Brain microvascular endothelial cell (primary cell): Measurements from ENCODE around the gene NRG2.

Experiments
- DNase-seq: peaks from one replicate; pipeline ENCODE4 v3.0.0-alpha.2; 2020
- H3K27ac ChIP-seq: fragments of 250-450 bp; sonication (Bioruptor Pico); 2 replicates; pipeline ENCODE4 v1.5.1; 2020; ENCODE audit warnings: mild to moderate bottlenecking, moderate library complexity
- H3K27me3 ChIP-seq: fragments of 250-450 bp; sonication (Bioruptor Pico); replicated peaks from 2 replicates; pipeline ENCODE4 v1.5.1; 2020; ENCODE audit warnings: mild to moderate bottlenecking
- H3K36me3 ChIP-seq: fragments of 250-450 bp; sonication (Bioruptor Pico); replicated peaks from 2 replicates; pipeline ENCODE4 v1.5.1; 2020; ENCODE audit warnings: mild to moderate bottlenecking
- H3K4me3 ChIP-seq: 2 replicates; pipeline ENCODE4 v1.5.1; 2011; ENCODE audit warnings: low read depth, mild to moderate bottlenecking, control low read depth, low read length, moderate library complexity
- CTCF ChIP-seq: IDR thresholded peaks from 2 replicates; pipeline ENCODE4 v1.5.1; 2011; ENCODE audit warnings: low read depth, mild to moderate bottlenecking, moderate library complexity, low read length, control low read depth, inconsistent platforms; ENCODE audit errors: missing control alignments
- in situ Hi-C: cut with HindIII; loops from 2 replicates; pipeline ENCODE4 v1.10.0; 2017; ENCODE audit warnings: low sequenced_read_pairs, low pct_ligation_motif_present

The NRG2 gene

DNA sequence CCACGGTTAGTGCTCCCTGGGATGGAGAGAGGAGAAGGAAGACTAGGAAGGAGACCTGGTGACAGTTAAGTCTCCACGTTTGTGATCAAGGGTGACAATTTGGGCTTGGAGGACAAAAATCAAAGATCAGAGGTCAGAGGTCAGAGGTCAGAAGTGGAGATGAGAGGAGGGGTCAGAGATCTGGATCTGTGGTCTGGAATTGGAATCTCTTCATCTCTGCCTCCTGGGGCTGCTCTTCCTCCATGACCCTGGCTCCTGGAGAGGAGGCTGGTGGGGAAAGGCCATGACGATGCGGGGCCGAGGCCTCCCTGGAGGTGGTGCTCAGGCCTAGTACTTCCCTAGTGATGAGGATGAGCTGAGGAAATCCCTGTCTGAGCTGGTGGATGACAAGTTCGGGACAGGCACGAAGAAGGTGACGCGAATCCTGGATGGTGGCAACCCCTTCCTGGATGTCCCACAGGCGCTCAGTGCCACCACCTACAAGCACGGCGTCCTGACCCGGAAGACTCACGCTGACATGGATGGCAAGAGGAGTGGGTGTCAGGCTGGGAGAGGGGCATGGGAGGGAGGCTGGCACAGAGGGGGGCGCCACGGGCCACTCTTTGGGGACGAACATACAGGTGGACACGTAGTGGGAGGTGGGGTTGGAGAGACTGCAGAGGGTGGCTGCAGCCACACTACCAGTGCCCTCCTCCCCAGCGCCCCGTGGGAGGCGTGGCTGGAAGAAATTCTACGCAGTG is 206.5 kb downstream of the NRG2 start:
- in situ Hi-C loops, result no loop called here
- Histone ChIP-seq H3K36me3 (no peaks in the 10 kb centered on the region), H3K27me3 (peaks cover 5% of the 10 kb centered on the region), H3K4me3 (no peak overlapping the region), H3K27ac (no peak overlapping the region)
- no peak for TF ChIP-seq CTCF
- DNase-seq, result no peak

GRCh38 chr5:139835656-139836055 is 207.4 kb downstream of the NRG2 start:
- no peak overlapping the region for H3K27ac ChIP-seq
- H3K27me3 ChIP-seq, result peaks cover 8% of the 10 kb centered on the region
- DNase-seq, result no peak
- H3K36me3 ChIP-seq, result no peaks in the 10 kb centered on the region
- H3K4me3 ChIP-seq, result no peak overlapping the region
- TF ChIP-seq CTCF, result no peak
- in situ Hi-C loops, result no loop called here

- no peak overlapping the region for H3K27ac ChIP-seq
- in situ Hi-C loops, result no loop called here
- no peaks in the 10 kb centered on the region for H3K36me3 ChIP-seq
- H3K4me3 ChIP-seq, result no peak overlapping the region
- TF ChIP-seq CTCF, result no peak
- no peak for DNase-seq
- peaks cover 8% of the 10 kb centered on the region for H3K27me3 ChIP-seq
These were observed 209.6 kb downstream of the NRG2 start for GRCh38 chr5:139833525-139833924.

- Histone ChIP-seq H3K36me3 (no peaks in the 10 kb centered on the region), H3K27me3 (peaks cover 8% of the 10 kb centered on the region), H3K4me3 (no peak overlapping the region), H3K27ac (no peak overlapping the region)
- in situ Hi-C loops, result no loop called here
- TF ChIP-seq CTCF, result no peak
- DNase-seq, result no peak
These were observed 211.5 kb downstream of the NRG2 start for GRCh38 chr5:139831624-139832023.

GRCh38 chr5:139829471-139829870 is 213.6 kb downstream of the NRG2 start:
- Histone ChIP-seq H3K27ac (no peak overlapping the region), H3K27me3 (peaks cover 8% of the 10 kb centered on the region), H3K36me3 (no peaks in the 10 kb centered on the region), H3K4me3 (no peak overlapping the region)
- TF ChIP-seq CTCF, result no peak
- DNase-seq, result no peak
- in situ Hi-C loops, result no loop called here

- Histone ChIP-seq H3K4me3 (no peak overlapping the region), H3K36me3 (no peaks in the 10 kb centered on the region), H3K27ac (no peak overlapping the region), H3K27me3 (peaks cover 5% of the 10 kb centered on the region)
- TF ChIP-seq CTCF, result no peak
- no peak for DNase-seq
- in situ Hi-C loops, result no loop called here
These were observed 214.7 kb downstream of the NRG2 start for GRCh38 chr5:139828207-139828895.
